HG02870 (cell line): ENCODE measurements around the gene DDX5.

Source experiments
- ATAC-seq: cut with Tn5 transposase; IDR thresholded peaks from one replicate; pipeline ENCODE4 v1.9.1; 2021; ENCODE audit warnings: mild to moderate bottlenecking, moderate library complexity; ENCODE audit not compliant: unreplicated experiment

DDX5 gene

GRCh38 chr17:64506201-64506575 lies at the start of gene DDX5:
TSS of gene DDX5 (minus strand) at chr17:64506289. CDS start at chr17:64506119, 170 bp downstream.
- ATAC-seq = peak; percentile 54

- no peak for ATAC-seq
These were observed 49.2 kb upstream of the DDX5 start for GRCh38 chr17:64555281-64555680.

GRCh38 chr17:64554028-64554637 lies 48.0 kb upstream of the DDX5 start:
- ATAC-seq = no peak

- ATAC-seq = no peak
These were observed 45.4 kb upstream of the DDX5 start for GRCh38 chr17:64551461-64551860.

GRCh38 chr17:64547319-64547718 lies 41.2 kb upstream of the DDX5 start:
- no peak for ATAC-seq

GRCh38 chr17:64546716-64547115 lies 40.6 kb upstream of the DDX5 start:
- no peak for ATAC-seq

- no peak for ATAC-seq
These were observed 38.7 kb upstream of the DDX5 start for GRCh38 chr17:64544742-64545141.

- ATAC-seq = no peak
These were observed 34.2 kb upstream of the DDX5 start for GRCh38 chr17:64540118-64540776.

GRCh38 chr17:64538508-64539130 lies 32.5 kb upstream of the DDX5 start:
- no peak for ATAC-seq

- no peak for ATAC-seq
These were observed 31.4 kb upstream of the DDX5 start for GRCh38 chr17:64537488-64537887.

- no peak for ATAC-seq
These were observed 30.8 kb upstream of the DDX5 start for GRCh38 chr17:64536913-64537312.

GRCh38 chr17:64535357-64535756 lies 29.3 kb upstream of the DDX5 start:
- no peak for ATAC-seq

GRCh38 chr17:64534187-64534586 lies 28.1 kb upstream of the DDX5 start:
- ATAC-seq = no peak

GRCh38 chr17:64533784-64534183 lies 27.7 kb upstream of the DDX5 start:
- no peak for ATAC-seq

GRCh38 chr17:64532409-64532808 lies 26.3 kb upstream of the DDX5 start:
- no peak for ATAC-seq

- no peak for ATAC-seq
These were observed 25.9 kb upstream of the DDX5 start for GRCh38 chr17:64531955-64532371.

GRCh38 chr17:64529221-64529620 lies 23.1 kb upstream of the DDX5 start:
- no peak for ATAC-seq

- ATAC-seq = no peak
These were observed 21.8 kb upstream of the DDX5 start for GRCh38 chr17:64527914-64528313.

GRCh38 chr17:64520359-64520758 lies 14.3 kb upstream of the DDX5 start:
- ATAC-seq = no peak

- no peak for ATAC-seq
These were observed 13.5 kb upstream of the DDX5 start for GRCh38 chr17:64519601-64520000.

GRCh38 chr17:64515829-64516228 lies 9.7 kb upstream of the DDX5 start:
- no peak for ATAC-seq

GRCh38 chr17:64515419-64515818 lies 9.3 kb upstream of the DDX5 start:
- no peak for ATAC-seq
